NCI-H82 (cell line): ENCODE data around the gene LRRC56.

Experiments used
- DNase-seq: peaks from one replicate; lab custom pipeline; 2025; lab: John Stamatoyannopoulos, UW

The LRRC56 gene

DNA sequence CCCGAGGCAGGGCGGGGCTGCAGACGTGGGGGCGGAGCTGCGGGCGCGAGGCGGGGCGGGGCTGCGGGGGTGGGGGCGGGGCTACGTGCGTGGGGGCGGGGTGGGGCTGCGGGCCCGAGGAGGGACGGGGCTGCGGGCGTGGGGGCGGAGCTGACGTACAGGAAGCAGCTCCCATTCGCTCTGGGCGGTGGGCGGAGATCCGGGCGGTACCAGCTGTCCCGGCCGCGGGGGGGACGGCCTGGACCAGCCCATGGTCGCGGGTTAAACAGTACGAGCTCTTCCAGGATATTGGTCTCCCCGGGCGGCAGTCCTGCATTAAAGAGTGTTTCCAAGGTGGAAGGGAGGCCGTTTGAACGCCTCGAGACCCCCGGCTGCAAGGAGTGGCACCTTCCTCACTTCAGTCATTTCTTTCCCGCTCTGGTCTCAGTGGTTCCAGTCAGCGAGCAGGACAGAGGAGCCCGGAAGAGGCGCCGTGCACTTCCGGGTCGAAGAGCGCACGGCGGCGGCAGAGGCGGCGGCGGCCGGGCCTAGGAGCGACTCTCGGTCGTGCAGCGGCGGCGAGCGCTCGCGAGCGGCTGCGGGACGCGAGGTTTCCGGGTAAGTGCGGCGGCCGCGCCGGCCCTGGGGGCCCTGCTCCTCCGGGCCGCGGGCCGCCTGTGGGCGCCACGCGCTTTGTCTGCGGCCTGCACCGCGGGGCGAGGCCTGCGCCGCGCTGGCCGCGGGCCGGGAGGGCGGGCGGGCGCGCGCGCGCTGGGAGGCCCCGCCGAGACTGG, 38.9 kb downstream of the LRRC56 start, which contains the start of gene PHRF1:
Gene PHRF1, plus strand, starts transcription at position 475 of the 773 bp plus-strand sequence. CDS start 5,043 bp downstream, outside the sequence.
- peak; percentile 92 for DNase-seq

DNA sequence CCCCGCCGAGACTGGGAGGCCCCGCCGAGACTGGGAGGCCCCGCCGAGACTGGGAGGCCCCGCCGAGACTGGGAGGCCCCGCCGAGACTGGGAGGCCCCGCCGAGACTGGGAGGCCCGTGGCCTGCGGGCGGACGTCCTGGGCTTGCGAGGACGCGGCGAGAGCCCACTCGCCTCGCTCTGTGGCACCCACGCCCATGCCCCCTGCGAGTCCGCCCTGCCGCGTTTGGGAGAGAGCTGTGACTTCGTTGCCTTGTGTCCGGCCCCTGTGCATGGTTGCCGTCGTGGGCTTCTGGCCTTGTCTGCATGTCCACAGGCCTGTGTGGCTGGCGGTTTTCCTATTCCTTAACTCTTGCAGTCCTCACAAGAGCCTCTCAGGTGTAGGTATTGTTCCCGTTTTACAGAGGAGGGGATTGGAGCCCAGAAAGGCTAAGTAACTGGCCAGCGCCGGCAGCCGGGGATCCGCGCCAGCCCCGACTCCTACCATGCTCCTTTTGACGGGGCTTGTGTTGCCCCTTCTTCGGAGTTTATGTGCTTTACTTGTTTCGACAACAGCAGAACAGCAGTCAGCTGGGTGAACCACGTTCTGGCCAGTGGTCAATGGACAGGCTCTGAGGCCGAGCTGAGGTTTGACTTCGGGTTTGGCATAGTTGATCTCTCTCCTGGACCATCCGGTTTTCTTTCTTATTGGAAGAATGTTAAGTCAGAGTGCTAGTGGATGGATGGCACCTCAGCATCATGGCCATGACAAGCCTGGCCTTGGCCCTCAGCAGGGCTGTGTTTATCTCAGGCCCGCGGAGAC, 39.7 kb downstream of the LRRC56 start:
- DNase-seq: no peak

DNA sequence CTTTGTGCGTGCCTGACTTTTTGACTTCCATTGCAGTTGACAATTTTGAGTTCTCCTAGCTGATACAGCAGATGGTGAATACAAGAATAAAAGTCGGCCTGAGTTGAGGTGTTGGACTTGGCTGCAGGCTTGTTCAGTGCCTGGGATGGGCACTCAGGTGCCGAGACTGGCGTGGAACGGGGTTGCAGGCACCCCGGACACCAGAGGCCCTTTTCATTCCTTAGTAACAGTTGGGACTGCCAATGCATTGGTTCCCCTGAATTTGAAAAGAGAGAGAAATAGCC, 40.2 kb downstream of the LRRC56 start:
- no peak for DNase-seq

DNA sequence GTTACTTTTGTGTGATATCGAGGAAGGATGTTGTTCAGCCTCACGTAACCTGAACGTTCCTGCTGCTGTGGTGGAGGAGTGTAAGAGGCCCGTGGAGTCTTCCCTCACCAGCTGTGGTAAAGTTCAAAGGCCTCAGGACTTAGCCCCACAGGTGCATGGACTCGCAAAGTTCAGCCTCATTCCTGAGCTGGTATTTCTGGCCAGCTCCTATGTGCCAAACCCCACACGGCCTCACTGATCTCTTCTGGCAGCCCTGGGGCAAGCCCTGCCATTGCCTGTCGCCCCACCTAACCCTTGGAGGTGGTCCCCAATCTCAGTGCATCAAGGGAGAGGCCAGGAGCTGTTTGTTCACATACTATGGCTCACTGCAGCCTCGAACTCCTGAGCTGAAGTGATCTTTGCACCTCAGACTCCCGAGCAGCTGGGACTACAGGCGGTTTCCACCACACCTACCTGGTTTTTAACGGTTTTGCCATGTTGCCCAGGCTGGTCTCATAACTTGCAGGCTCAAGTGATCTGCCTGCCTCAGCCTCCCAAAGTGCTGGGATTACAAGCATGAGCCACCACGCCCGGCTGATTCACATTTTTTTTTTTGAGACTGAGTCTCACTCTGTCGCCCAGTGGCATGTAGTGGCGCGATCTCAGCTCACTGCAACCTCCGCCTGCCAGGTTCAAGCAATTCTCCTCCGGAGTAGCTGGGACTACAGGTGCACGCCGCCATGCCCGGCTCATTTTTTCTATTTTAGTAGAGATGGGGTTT, 41.1 kb downstream of the LRRC56 start:
- no peak for DNase-seq

DNA sequence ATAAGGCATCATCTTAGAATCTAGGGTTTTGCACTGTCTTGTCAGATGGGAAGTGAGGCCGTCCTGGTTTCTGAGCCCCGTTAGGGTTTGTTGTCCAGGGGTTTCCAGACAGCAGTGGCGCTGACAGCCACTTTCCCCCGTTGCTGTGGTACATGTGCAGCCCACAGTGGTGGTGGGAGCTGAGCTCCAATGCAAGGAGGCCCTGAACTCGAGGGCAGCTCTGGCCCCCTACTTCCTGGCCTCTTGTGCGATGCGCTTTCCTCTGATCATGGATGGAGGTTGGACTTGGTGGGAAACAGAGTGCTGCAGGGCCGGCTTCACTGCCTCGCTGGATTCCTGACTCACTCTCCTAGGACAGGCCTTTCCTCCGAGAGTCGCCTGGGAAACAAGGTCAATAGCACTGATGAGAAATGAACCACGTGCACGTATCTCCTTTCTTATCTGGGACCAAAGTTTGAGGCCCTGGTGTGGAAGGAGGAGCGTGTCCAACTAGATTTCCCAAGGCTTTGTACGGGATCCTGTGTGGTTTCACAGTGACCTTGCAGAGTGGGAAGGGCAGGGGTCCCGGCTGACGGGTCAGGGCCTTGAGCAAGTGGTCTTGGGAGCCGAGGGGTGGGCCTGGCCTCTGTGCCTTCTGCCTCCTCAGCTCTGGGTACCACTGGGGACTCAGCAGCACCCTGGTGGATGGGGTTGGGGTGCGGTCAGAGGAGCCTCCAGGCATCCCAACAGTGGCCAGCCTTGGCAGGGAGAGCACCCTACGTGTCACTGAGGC, 42.7 kb downstream of the LRRC56 start:
- no peak for DNase-seq

DNA sequence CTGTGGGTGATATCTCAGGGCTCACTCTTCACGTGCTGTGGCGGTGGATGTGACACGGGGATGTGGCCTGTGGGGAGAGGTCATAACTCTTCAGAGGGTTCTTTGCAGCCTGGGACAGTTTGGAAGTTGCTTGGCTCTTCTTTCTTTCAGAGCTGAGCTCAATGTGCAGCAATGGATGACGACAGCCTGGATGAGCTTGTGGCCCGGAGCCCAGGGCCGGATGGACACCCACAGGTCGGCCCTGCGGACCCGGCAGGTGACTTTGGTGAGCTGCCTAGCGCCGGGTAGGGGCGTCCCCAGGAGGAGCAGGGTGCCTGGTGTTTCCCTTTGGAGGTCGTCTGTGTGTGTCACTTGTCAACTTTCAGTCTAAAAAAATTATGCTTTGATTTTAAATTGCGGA, 44.0 kb downstream of the LRRC56 start:
- no peak for DNase-seq

DNA sequence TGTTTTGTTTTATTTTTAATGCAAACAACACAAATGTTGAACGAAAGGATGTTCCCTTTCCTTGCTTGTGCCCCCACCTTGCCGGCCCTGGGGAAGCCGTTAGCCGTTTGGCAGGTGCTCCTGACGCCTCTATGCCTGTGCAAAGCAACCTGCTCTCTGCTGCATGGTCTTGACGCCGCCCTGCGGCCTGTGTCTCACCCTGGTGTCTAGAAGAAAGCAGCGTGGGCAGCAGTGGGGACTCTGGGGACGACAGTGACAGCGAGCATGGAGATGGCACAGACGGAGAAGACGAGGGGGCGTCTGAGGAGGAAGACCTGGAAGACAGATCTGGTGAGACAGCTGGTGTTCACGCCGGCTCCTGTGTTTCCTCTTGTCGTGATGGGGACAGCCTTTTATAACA, 44.4 kb downstream of the LRRC56 start:
- DNase-seq: no peak

DNA sequence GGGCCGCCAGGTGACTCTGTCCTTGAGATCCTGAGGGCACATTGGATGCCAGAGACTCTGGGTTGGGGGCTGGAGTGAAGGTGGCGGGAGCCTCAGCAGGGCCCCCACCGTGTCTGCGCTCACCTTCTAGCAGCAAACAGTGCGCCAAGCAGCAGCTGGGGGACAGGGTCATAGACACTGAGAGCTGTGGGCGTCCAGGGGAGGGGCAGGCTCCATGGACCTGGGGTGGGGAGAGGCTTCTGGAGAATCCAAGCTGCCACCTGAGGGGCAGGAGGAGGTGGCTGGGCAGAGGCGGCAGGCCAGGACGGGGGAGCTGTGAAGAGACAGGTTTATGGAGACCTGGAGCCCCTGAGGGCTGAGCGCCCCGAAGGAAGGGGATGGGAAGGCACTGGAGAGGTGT, 47.0 kb downstream of the LRRC56 start:
- no peak for DNase-seq

DNA sequence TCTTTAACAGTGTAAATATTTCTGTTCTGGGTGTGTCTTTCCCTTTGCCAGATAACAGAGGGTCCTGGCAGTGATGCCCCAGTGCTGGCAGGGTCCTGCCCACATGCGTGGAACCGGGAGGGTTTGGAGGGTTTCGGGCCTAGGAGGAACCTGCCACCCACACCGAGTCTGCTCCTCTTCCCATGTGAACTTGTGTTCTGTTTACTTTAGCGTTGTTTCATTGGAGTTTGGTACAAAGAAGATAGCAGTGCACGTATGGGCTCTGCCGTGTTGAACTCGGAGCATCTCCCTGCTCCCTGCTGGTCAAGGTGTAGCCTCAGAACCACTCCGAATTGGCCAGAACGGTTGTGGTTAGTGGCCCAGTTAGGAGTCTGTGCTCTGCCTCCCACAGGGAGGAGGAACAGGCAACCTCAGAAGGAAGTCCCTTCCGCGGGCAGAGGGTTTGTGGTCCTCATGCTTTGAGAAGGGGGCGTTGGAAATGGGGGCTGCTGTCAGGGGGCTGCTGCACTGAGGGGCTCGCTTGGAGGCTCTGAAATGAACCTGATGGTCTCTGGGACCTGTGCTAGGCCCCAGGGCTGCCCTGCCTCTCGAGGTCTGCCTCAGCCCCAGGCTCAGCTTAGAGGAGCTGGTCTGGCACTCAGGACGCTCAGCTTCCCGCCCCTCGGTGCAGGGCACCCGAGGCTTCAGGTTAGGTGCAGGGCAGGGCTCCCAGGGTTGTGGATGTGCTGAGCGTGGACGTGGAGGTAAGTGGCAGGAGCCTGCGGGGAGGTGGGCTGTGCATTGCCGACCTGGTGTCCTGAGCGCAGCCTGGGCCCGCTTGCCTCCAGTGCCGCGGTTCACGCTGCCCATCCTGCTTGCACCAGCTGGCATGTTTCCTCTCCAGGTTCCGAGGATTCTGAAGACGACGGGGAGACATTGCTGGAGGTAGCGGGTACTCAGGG, 49.3 kb downstream of the LRRC56 start:
- no peak for DNase-seq

DNA sequence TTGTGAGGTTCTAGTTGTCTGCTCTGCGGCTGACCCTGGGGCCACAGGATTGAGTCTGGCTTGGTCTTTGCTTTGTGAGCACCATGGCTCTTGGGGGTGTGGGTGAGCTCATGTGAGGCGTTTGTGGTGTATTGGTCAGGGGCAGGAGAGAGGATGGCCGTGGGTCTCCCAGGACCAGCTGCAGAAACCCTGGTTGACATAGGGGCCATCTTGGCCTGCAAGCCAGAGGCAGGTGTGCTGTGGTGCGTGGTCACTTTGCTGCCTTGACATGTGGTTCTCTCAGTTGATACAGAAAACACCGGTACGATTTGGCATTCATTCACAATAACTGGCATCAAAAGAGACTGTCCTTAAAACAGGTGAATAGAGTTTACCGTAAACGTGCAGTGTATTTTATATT, 50.2 kb downstream of the LRRC56 start:
- no peak for DNase-seq

DNA sequence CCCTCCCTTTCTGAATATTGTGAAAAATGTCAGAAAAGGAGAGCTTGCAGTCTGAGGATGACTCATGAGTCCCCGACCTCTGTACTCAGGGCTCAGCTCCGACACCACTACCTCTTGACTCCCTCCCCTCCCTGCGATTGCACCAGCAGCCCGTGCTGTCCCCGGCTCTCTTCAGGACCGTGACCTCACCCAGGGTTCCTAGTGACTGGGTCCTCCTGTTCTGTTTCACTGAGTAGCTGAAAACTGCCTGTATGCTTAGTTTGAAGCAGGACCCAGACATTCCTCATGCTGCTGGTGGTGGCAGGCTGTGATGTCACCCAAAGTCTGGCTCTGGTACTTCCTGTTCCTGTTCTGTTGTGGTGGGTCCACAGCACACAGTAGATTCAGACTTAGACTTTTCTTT, 50.7 kb downstream of the LRRC56 start:
- no peak for DNase-seq

DNA sequence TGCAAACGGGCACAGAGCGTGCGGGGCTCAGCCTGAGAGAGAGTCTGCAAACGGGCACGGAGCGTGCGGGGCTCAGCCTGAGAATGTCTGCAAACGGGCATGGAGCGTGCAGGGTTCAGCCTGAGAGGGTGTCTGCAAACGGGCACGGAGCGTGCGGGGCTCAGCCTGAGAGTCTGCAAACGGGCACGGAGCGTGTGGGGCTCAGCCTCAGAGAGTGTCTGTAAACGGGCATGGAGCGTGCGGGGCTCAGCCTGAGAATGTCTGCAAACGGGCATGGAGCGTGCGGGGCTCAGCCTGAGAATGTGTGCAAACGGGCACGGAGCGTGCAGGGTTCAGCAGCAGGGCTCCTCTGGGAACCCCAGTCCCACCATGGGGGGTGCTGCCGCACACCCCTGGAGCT, 52.5 kb downstream of the LRRC56 start:
- no peak for DNase-seq

DNA sequence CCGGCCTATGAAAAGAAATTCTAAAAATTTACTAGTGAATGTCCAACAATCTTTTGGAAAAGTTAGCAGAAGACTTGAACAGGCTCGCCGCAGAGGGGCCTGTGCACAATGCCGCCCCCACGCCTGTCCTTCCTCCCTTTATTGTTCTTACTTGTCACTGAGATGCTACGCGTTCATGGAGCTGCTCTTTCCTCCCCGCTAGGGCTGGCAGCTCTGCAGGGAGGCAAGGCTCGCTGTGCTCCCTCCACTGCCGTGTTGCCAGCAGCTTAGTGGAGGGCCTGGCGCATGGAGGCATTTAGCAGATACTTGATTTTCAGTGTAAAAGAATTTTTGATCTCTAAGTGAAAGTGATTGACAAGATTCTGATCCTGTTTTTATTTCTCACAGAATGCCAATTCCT, 53.7 kb downstream of the LRRC56 start:
- no peak for DNase-seq

DNA sequence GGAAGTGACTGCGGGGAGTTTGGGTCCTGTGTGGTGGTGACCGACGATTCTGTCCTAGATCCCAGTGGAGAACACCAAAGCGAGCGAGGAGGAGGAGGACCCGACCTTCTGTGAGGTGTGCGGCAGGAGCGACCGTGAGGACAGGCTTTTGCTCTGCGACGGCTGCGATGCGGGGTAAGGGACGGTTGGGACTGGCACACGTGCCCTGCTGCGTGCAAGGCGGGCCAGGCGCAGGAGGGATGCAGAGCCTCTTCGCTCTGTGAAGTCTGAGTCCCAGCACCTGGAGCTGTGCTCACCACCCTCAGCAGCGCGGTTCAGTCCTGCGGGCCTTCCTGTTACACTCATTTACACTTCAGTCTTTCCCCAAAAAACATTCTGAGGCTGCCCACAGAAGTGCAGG, 55.2 kb downstream of the LRRC56 start:
- DNase-seq: no peak

DNA sequence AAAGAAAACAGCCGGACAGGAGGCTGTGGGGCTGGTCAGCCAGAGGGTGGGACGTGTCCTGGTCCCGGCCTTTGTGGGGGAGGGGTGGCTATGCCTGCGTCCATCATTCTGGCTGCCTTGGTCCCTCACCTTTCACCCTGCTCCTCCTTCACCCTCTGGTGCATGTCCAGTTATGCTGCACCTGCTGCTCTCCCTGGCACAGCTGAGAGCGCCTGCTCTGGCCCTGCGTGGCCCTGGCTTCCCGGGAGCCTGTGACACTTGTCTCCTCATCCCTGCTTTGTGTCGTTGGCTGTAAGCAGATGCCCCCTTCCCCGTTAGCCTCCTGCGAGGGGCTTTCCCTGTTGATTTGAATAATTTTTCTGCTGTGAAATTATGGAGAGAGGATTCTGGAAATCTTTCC, 55.6 kb downstream of the LRRC56 start:
- no peak for DNase-seq

DNA sequence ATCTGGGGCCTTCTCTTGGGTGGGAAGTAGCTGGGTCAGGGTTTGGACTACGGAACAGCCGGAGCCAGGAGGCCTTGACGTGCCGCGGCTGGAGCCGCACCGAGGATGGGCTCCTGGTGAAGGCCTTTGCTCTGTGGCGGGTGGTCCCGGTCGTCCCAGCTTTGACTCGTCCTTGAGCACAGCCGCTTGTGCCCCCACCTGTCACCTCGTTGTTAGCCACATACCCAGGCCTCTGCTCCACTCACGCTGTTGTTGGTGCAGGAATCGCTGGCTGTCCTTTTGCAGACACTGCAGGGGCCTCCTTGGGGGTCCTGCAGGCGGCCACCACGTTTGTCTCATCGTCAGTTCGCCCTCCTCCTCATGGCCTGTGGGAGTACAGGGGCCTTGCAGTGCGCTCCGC, 56.0 kb downstream of the LRRC56 start:
- no peak for DNase-seq

DNA sequence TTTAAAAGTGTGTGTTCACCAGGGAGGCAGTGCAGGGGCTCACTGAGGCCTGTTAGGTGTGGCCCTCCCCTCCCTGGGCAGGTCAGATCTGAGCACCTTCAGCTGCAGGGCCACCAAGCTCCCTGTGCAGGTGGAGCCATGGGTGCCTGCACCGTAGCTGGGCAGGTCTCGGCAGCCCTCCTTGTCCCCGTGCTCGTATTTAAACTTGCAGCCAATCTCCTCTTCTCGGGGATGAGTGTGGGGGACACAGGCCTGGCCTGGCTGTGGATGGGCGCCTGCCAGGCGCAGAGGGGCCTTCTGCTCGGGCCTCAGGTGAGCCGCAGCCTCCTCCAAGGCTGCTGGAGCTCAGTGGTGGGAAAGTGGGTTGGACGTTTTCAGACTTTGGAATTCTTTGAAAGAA, 58.1 kb downstream of the LRRC56 start:
- no peak for DNase-seq

DNA sequence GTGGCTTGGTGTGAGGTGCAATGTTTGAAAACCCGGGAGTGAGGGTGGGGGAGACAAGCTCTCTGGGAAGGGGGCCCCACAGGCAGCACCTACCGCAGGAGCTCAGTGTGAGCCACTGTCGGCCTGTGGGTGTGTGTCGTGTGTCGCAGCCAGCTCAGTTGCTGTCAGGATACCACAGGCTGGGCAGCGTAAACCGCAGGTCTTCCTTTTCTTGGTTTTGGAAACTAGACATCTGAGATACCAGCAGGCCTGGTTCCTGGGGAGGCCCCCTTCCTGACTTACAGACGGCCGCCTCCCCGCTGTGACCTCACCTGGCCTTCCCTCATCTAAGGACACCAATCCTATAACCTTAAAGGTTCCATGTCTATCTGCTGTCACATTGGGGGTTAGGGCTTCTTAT, 59.0 kb downstream of the LRRC56 start:
- no peak for DNase-seq

DNA sequence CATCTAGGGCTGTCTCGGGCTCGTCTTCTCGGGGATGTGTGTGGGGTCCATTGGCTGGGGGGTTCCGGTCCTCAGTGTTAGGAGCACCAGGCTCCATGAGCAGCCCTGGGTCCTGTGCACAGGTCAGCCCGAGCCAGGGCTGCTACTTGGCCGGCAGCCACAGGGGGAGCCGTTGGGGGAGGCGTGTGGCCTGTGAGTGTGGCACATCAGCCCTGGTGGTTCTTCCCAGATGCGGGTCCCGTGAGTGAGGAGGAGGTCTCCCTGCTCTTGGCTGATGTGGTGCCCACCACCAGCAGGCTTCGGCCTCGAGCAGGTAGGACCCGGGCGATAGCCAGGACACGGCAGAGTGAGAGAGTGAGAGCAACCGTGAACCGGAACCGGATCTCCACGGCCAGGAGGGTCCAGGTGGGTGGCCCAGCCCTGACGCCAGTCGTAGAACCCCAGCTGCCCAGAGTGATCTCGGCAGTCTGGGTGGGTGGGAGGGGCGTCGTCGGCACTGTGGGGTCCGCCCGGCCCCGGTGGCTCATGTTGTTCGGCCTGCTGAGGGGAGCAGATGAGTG, 59.9 kb downstream of the LRRC56 start:
- DNase-seq: peak; percentile 6

DNA sequence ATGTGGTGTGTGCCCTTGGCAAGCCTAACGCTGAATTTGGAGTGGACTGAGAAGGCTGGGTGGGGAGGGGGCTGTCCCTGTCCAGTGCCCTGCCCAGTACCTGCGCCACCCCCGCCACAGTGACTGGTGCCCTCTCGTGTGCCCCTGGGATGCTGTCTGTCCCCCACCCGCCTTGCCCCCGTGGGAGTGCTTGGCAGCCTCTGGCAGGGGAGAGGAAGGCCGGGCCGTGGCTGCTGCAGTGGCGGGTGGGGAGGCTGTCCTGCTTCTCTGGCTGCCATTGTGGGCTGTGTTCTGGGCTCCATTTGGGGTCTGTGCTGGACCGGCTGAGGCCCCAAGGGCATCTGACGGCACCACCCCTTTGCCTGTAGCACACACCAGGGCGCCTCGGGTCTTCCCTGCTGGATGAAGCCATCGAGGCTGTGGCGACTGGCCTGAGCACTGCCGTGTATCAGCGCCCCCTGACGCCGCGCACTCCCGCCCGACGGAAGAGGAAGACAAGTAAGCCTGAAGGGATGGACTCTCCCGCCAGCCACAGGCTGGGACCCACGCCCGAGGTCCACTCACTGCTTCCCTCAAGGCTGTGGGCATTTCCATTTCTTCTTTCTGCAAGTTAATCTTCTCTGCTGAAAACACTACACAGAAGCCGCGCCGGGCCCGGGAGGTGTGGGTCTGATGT, 60.8 kb downstream of the LRRC56 start:
- DNase-seq: no peak
